Measurements from ENCODE around the gene EVL.
"Not testable (repeated sequence)": the region's sequence is repeated elsewhere in the genome, so short reads cannot be mapped to it uniquely, and the experiment has no call there.

Gene EVL

DNA sequence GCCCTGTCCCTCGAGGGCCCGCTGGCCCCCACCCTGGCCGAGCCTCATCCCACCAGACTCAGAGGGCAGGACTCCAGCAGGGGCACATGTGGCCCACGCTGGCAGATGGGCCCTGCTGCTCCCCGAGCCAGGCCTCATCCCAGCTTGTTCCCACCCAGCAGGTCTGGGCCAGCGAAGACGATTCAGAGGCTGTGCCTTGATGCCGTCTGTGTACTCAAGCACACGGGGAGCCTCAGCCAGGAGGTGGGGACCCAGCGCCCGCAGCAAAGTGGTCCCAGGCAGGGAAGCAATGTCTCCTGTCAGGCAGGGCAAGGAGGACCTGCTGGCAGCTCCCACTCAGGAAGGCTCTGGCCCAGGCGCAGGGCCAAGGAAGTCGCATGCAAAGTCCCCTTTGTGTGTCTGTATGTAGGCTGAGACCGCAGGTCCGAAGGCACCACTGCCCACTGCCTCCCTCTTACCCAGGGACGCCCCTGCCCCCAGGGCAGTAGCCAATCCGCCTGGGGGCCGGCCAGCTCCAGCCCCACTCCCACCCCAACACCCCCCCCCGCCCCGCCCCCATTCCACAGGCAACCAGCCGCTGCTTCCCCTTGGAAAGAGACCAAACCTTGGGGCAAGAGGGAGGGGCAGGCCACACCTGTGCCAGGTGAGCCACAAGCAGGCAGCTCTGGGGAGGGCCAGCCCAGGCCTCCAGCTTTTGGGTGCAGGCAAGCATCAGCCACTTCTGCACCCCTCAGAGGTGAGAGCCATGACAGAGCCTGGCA, 84.8 kb downstream of the EVL start:
- DNase-seq = no peak

DNA sequence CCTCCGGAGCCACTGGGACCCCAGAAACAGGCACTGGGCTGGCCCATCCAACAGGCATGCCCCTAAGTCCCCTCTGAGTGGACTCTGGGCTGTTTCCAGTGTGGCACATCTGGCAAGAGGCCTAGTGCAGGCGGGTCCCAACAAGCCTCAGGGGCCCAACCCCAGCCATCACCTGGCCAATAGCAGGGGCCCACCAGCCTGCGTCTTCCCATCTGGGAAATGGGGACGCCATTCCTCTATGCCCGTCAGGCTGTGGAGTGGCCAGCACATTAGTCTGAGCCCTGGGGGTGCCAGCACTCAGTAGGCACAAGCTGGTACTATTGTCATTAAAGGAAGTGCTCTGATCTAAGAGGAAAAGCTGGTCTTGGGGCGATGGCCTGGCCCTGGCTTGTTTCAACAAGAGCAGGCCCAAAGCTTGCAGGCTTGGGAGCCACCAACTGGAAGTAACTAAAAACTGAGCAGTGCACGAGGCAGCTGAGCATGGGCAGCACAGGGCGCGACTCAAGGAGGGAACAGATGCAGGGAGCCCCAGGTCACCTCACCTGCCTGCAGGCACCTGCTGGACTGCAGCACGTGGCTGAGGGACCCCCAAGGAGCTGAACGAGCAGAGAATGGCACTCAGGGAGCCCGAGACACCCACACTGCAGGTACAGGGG, 85.8 kb downstream of the EVL start:
- DNase-seq = no peak

DNA sequence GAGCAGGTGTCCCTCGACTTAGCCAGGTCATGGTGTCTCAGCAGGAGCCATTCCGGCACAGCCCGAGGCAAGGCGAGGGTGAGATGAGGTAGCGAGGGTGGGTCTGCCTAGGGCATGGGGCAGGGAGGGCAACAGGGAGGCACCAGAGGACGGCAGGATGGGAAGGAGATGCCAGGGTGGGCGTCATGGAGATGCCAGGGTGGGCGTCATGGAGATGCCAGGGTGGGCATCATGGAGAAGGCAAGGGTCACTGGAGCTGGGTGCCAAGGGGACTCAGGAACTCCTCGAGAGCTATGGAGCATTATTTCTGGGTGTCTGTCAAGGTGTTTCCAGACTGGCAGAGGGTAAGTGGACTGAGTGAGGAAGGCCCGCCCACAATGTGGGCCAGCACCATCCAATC, 86.9 kb downstream of the EVL start:
- no peak for DNase-seq

DNA sequence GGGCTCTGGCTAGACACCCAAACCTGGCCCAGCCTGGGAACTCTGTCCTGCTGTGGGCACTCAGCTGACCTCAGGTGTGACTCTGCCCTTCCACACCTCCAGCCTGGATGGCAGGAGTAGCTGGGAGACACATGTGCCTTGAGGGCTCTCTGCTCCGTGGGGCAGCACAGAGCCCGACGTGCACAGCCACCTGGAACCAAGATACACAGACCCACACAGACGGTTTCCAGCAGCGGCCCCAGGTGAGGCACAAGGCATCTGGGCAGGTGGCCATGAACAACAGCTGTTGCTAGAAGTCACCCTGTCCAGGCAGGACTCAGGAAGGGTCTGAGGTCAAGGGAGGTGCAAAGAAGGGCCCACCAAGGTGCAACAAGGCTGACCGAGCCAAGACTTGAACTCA, 88.3 kb downstream of the EVL start:
- DNase-seq = no peak

DNA sequence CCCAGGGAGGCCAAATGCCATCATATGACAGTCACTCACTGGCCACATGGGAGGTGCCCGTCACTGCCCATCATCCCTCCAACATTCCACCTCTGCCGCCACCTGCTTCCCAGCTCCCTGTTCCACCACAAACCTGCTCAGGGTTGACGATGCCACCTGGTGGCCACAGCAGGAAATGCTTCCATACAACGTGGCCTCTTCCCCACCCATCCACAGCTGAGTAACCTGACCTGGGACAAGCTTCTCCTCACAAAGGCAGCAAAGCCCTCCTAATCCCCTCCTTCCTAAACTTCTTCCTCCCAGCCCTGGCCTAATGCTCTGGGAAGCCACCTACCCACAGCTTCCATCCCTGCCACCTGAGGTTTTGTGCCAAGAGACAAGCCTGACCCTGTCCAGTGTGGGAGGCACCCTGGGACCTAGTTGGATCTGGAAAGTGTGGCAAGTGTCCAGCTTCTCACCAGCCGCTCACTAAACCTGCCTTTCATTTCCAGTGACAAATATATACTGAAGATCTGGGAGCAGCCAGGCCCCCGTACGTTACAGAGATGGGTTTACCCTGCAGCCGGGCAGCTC, 89.9 kb downstream of the EVL start:
- peak in 2 of 3 donors; percentile 30 to 37 for DNase-seq

DNA sequence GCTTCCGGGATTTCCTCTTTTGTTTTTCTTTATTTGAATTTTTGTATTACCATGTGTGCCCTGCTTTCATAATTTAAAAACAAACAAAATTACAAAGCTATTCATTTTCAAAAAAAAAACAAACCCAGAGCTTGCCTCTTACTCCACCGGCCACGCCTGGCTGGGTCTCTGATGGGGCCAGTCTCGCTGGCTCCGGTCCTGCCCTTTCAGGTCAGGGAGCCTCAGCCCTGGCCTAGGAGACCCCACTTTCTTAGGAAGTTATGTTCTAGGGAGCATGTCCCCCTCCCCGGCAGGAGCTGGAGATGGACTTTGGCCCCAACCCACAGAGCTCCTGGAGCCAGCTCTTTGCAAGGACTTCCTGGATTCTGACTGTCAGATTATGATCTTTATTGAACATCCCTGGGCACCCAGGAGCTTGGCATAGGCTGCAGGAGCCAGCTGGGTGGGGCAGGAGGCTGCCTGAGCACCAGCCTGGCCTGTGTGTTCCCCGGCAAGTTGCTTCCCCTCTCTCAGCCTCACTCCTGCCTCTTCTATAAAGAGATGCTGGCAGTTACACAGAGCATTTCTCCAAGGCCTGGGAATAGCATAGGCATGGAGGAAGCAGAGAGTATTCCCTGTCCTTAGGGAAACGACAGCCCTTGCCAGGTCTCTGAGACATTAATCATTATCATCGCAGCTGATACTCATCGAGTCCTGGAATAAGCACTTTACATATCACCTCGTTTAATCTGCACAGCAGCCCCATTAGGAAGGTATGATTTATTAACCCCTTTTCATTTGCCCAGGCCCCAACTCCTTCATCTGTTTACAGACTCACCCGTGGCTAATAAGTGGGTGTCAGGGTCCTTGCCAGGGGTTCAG, 90.8 kb downstream of the EVL start:
- no peak for DNase-seq

DNA sequence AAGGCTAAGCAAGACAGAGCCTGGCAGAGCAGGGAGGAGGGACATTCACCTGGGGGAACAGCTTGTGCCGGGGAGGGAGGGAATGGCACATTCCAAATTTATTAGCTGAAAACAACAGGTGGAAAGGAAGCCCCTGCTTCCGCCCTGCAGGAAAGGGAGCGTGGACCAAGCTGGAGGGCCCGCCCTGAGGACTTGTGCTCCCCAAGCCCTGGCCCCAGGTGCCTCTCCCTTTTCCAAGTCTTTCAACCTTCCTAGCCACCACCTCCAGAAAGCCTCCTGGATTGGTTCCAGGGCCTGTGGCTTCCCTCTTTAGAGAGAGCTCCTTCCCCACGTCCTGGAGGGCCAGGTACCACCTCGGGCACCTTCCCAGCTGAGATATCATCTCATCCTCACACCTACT, 91.6 kb downstream of the EVL start:
- no peak for DNase-seq

DNA sequence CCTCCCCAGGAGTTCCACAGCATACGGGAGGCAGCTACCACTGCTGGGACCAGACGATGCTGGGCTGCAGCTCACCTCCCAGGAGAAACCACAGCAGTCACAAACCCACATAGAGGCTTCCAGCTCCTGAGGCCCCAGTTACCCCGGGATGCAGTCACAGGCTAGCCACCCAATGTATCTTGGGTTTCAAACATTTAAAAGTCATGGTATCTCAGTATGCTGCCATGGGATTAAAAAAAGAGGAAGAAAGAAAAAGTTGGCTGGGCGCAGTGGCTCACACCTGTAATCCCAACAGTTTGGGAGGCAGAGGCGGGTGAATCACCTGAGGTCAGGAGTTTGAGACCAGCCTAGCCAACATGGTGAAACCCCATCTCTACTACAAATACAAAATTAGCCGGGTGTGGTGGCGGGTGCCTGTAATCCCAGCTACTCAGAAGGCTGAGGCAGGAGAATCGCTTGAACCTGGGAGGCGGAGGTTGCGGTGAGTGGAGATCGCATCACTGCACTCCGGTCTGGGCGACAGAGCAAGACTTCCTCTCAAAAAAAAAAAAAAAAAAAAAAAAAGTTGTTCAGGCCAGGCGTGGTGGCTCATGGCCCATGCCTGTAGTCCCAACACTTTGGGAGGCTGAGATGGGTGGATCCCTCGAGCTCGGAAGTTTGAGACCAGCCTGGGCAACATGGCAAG, 92.5 kb downstream of the EVL start:
- not testable (repeated sequence) for DNase-seq

DNA sequence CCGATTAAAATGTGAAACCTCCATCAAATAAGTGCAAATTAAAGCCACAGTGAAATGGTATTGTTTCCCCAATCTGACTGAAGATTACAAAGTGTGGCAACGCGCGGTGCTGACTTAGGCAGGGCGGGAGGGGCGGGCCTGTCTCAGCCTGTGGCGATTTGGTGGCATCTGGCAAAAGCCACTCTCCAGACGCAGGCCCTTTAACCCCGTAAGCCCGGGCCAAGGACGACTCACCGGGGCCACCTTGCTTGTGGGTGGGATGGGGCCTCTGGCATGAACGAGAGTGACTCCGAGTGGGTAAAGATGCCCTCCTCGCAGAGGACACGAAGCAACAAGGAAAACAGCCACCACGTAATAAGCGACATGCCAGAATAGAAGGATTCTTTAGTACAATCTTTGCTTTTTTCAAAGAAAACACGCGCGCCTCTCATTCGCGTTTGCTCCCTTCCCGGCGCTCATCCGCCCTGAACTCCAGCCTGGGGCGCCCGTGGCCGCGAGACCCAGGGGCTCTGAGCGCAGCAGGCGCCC, 93.4 kb downstream of the EVL start:
- no peak for DNase-seq

DNA sequence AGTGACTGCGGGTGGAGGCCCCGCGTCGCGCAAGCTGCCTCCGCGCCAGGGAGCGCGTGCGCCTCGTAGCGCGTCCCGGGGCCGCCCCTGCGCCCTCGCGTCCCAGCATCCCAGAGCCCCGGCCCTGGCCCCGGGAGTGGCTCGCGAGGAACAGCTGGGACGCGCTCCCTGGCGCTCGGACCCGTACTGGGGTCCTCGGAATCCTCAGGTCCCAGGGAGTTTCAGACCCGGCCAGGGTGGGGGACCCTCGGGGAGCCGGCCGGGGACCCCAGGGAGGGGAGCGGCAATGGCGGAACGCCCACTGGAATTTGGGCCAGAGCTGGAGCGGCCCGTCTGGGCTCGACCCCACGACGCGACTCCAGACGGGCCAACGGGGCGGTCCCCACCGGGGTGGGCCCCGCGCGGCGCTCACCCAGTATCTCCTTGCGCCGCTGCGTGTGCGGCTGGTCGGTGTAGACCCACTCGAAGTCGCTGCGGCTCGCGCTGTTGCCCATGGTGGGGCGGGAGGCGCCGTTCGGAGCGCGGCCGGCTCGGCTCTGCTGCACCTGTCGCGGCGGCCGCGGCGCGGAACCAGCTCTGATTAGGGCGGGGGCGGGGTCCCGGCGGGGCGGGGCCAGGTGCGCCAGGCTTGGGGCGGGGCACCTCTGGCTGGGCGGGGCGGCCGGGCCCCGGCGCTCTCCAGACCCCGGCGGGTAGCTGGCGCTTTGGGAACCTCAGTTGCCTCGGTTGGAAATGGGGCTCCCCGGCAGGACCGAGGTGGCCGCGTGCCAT, 94.1 kb downstream of the EVL start, which contains the start of gene DEGS2:
DEGS2 (minus strand) TSS at position 552 of the 771 bp plus-strand sequence; CDS start at position 494, 58 bp downstream.
- peak in 1 of 3 donors; percentile 45 for DNase-seq

DNA sequence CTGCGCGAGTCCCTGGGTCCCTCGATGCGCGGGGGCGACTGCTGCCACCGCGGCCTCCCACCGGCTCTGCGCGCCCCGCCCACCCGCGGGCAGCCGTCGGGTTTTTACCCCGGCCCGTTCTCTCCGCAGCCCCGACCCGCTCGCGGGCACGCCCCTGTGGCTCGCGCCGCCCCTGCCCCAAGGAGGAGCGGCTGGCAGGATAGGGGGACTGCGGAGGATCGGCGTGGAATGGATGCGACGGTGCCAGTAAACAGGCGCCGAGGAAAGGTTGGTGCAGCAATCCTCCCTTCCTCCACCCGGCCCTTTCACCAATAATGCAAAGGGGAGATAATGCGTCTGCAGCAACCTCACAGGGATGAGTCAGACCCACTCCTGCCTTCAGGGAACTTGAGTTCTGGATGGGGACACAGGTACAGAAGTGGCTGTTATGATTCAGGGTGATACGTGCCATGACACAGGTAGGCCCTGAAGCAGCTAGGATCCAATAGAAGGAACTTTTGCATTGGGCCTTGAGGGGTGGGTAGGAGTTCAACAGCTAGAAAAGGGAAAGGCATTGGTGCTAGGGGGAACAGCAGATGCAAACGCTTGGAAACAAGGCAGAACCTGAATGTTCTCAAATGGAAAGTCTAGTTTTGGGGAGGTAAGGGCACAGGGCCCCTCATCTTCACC, 94.8 kb downstream of the EVL start:
- DNase-seq = no peak

DNA sequence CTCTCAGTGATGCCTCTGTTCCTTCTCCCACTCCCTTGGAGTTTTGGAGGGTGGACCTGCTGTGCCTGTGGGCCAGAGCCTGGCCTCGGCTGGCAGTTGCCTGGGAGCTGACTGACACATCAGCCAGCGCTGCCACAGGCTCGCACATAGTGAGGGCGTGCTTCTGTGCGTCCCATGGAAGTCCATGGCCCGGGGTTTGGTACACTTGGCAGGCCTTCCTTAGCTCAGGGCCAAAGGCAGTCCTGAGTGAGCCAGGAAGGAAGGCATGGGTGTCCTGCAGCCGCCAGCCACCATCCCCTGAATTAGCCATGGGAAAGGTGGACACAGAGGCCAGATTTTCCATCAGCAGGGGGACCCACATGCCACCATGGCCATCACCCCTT, 95.3 kb downstream of the EVL start:
- DNase-seq = no peak

DNA sequence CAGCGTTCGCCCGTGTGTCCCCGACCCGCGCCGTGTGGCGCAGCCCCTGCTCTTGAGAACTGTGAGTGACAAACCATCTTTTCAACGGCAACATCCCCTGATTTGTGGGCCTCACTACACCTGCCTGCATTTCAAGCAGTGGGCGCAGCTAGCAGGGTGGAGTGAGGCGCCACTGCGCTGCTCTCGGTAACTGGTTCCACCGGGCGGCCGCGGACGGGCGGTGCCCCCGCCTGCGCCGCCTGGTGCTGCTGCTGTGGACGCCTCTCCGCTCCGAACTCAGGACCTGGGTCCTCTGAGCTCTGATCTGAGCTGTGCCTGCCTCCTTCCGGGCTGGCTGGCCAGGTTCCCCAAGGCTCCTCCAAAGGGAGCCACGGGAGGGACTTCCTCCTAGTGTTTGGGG, 100.2 kb downstream of the EVL start:
- DNase-seq = no peak

DNA sequence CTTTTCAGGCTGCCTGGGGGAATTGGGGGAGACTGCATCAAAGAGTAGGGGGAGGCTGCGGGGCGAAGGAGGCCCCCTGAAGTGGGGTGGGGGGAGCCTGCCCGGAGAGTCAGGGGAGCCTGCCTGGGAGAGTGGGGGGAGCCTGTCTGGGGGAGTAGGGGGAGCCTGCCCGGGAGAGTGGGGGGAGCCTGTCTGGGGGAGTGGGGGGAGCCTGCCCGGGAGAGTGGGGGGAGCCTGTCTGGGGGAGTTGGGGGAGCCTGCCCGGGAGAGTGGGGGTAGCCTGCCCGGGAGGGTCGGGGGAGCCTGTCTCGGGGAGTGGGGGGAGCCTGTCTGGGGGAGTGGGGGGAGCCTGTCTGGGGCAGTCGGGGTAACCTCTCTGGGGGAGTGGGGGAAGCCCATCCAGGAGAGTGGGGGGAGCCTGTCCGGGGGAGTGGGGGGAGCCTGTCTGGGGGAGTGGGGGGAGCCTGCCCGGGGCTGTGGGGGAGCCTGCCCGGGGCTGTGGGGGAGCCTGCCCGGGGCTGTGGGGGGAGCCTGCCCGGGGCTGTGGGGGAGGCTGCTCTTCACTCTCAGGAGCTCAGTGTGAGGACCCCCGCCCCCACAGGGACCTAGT, 100.7 kb downstream of the EVL start:
- DNase-seq = no peak

DNA sequence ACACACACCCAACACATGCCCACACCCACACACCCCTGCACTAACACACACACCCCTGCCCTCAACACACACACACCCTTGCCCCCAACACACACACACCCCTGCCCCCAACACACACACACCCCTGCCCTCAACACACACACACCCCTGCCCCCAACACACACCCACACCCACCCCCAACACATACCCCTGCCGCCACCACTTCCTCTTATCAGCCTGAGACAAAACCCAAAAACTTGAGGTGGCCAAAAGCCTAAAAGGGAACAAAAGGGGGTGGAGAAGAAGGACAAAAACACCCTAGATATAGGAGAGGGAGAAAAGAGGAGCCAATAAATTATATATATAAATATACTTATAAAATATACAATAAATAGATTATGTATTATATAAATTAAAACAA, 103.3 kb downstream of the EVL start:
- DNase-seq = peak in 1 of 3 donors; percentile 26

DNA sequence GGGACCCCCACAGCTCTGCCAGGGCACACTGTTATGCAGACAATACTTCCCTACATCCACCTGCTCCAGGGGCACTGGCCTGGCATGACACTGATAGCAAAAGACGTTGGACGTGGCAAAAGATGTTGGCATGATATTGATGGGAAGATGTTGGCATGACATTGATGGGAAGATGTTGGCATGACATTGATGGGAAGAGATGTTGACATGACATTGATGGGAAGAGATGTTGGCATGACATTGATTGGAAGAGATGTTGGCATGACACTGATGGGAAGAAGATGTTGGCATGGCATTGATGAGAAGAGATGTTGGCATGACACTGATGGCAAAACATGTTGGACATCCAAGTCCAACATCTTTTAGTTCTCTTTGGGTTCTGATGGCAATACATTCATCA, 105.7 kb downstream of the EVL start:
- no peak for DNase-seq

DNA sequence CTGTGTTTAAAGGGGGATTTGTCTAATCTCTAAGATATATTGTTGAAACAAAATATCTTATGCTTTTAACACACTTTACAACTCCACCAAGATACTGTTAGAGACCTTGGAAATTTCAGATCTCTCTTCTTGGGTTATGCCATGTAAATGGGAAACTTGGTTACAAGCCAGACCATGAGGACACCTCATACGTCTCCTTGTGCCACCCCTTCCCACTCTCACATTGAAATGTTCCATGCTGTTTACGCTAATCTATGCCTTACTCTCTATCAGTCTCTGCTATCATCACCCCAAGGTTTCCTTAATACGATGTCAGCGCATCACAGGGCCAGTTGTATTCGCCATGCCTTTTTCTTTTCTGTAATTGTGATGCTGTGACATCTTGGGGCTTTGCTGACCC, 107.6 kb downstream of the EVL start:
- no peak for DNase-seq

DNA sequence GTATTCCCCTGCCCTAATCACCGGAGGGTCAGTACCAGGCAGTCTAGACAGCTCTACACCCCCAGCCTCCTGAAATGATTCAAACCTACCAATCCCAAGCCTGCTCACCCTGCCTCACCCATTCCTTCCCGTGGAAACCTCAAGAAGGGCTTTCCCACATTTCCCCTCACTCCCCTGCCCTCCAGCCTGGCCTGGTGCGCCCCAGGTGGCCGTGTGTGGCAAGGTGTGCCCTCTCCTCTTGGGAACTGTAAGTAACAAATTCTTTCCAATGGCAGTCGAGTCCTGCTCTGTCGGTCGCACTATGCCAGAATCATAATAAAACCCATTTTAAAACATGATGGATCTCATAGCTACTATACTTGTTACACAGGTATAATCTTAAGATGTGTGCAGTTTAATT, 108.1 kb downstream of the EVL start:
- no peak for DNase-seq

DNA sequence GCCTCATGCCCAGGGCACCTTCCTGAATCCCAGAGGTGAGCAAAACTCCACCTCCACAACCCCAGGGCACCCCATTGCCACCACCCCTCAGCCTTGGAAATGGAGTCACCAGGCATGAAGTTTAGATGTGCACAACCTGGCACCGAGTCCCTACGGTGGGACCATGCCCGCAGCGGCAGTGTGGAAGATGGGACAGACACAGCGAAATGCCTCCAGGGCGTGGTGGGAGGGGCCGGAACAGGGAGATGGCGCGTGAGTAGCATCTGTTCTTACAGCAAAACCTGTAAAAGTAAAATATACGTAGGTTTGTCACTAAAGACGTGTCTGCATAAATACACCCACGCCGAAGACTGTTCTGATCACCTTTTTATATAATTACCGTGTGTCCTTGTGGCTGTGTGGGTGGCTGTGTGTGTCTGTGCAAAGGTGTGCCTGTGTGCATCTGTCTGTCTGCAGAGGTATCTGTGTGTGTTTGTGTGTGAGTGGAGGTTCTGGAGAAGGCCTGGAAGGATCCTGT, 111.6 kb downstream of the EVL start:
- no peak for DNase-seq

DNA sequence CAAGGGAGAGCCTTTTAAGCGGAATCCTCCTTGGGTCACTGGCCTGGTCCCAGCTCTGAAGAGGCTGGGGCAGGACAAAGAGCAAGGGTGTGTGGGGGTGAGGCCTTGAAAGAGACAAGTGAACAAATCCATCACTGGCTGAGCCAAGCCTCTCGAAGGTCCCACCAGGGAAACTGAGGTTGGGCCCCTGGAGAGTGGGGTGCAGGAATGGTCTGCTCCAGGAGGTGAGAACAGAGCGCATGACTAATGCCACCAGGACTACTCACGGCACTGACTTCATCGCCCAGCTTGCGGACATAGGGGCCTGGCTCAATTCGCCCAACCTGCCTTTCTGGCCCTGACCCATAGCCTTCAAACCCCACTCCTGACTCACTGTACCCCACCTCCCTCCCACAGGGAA, 113.5 kb downstream of the EVL start:
- DNase-seq = no peak

All from suppressor macrophage treated with lipopolysaccharide for 1 hour (primary cell).